Left colon (tissue), 2 donors: ENCODE results near the gene MYO19. TPM values are rescaled to one million over a fixed set of nuclear protein-coding genes. Genes with fewer than 3 reads are reported as not detected.
"Not testable (repeated sequence)": the region's sequence is repeated elsewhere in the genome, so short reads cannot be mapped to it uniquely, and the experiment has no call there.

Source experiments
- ATAC-seq: fragments of 200-7000 bp; cut with Tn5 transposase; one replicate; pipeline ENCODE4 v1.9.1; 2020; ENCODE audit warnings: mild to moderate bottlenecking, moderate library complexity
- DNase-seq, 2 donors: peaks; one replicate each; pipeline ENCODE4 v3.0.0-alpha.2; 2020
- intact Hi-C, 2 donors: fragments of 100-400 bp; cut with DNase I in 1 of 2; cut with micrococcal nuclease in 1 of 2; formaldehyde crosslinking; loops; one replicate each; pipeline versions ENCODE4 v1.11.2 to v1.14.0; 2022; cut with DNase I, micrococcal nuclease
- total RNA-seq, 2 donors: library from RNA; stranded (reverse); fragmentation: NEBNext Ultra II Directional; extraction: Animal tissue kit (Norgen Biotek cat#: 25700); gene quantifications; one replicate each; pipeline ENCODE4 v1.2.1, GENCODE V29; 2021
- donor health status: DM: no; HTN: no; CAD: no.
- donor health status: DM: yes; HTN: yes; CAD: no.

The MYO19 gene
- total RNA-seq, 2 donors from 2014 or later = 68.4 to 99.3 TPM

GRCh38 chr17:36533935-36534839 lies 481 bp downstream of the MYO19 start:
- intact Hi-C loops = no loop called here
- peak; percentile 81 to 85 for DNase-seq
- ATAC-seq = peak; percentile 66

- no peak for ATAC-seq
- intact Hi-C loops = no loop called here
- no peak for DNase-seq
Observed at GRCh38 chr17:36532435-36532975, 2.2 kb downstream of the MYO19 start.

GRCh38 chr17:36529121-36529520 lies 5.5 kb downstream of the MYO19 start:
- intact Hi-C loops = no loop called here

GRCh38 chr17:36527621-36528250 lies 6.9 kb downstream of the MYO19 start:
- DNase-seq (no peak), ATAC-seq (no peak)
- intact Hi-C loops = no loop called here

More at GRCh38 chr17:36529121-36529520, 5.5 kb downstream of the MYO19 start:
- DNase-seq = no peak
- no peak for ATAC-seq

- intact Hi-C loops = no loop called here
- DNase-seq (no peak), ATAC-seq (no peak)
Observed at GRCh38 chr17:36525888-36526287, 8.8 kb downstream of the MYO19 start.

- intact Hi-C loops = no loop called here
- no peak for DNase-seq
- ATAC-seq = no peak
Observed at GRCh38 chr17:36525113-36525512, 9.6 kb downstream of the MYO19 start.

GRCh38 chr17:36524428-36524876 lies 10.2 kb downstream of the MYO19 start:
- DNase-seq (no peak), ATAC-seq (peak; percentile 94)
- intact Hi-C loops = no loop called here

GRCh38 chr17:36523113-36523512 lies 11.6 kb downstream of the MYO19 start:
- ATAC-seq (no peak), DNase-seq (no peak)
- intact Hi-C loops = no loop called here

GRCh38 chr17:36515837-36516236 lies 18.8 kb downstream of the MYO19 start:
- ATAC-seq (no peak), DNase-seq (no peak)
- intact Hi-C loops = no loop called here

- no peak for ATAC-seq
- DNase-seq = no peak
- intact Hi-C loops = no loop called here
Observed at GRCh38 chr17:36514856-36515255, 19.8 kb downstream of the MYO19 start.

GRCh38 chr17:36512641-36513040 lies 22.0 kb downstream of the MYO19 start:
- ATAC-seq (no peak), DNase-seq (no peak)
- intact Hi-C loops = no loop called here

GRCh38 chr17:36511216-36511615 lies 23.5 kb downstream of the MYO19 start:
- intact Hi-C loops = no loop called here
- ATAC-seq = no peak
- DNase-seq = no peak

- intact Hi-C loops = no loop called here
- ATAC-seq (no peak), DNase-seq (no peak)
Observed at GRCh38 chr17:36510636-36511035, 24.0 kb downstream of the MYO19 start.

- intact Hi-C loops = no loop called here
- no peak for DNase-seq
- ATAC-seq = no peak
Observed at GRCh38 chr17:36509272-36509985, 25.2 kb downstream of the MYO19 start.

GRCh38 chr17:36508439-36508838 lies 26.2 kb downstream of the MYO19 start:
- intact Hi-C loops, DNase-seq, ATAC-seq: not testable (repeated sequence)

GRCh38 chr17:36507266-36507665 lies 27.4 kb downstream of the MYO19 start:
- DNase-seq (no peak), ATAC-seq (no peak)
- intact Hi-C loops = no loop called here

- no peak for DNase-seq
- no peak for ATAC-seq
- intact Hi-C loops = no loop called here
Observed at GRCh38 chr17:36506831-36507230, 27.8 kb downstream of the MYO19 start.

GRCh38 chr17:36506249-36506826 lies 28.3 kb downstream of the MYO19 start:
- DNase-seq = no peak
- intact Hi-C loops = no loop called here
- ATAC-seq = no peak

GRCh38 chr17:36505171-36505570 lies 29.5 kb downstream of the MYO19 start:
- intact Hi-C loops = no loop called here
- no peak for ATAC-seq
- no peak for DNase-seq
